Caco-2 (cell line): ENCODE results near the gene UNC119B. TPM values are rescaled to one million over a fixed set of nuclear protein-coding genes. Genes with fewer than 3 reads are reported as not detected.

ENCODE experiments used
- BruUV-seq: library from RNA; stranded (reverse); fragments of 400-500 nt; replicated peaks from 2 replicates; lab custom pipeline; 2021; lab: Mats Ljungman, UMichigan
- CTCF ChIA-PET: fragments of 300-600 bp; sonication (Branson Sonifier 250); formaldehyde crosslinking; loops from one replicate; lab custom pipeline; 2022; ENCODE audit warnings: antibody characterized with exemption; lab: Charles Lee
- POLR2A ChIA-PET: fragments of 300-600 bp; sonication (Branson Sonifier 250); formaldehyde crosslinking; loops from one replicate; lab custom pipeline; 2022; ENCODE audit warnings: antibody characterized with exemption; lab: Charles Lee
- DNase-seq, 2 experiments: peaks; one replicate each; pipeline versions ENCODE4 v3.0.0 to v3.0.0-alpha.2; 2020 to 2022
- H3K27me3 ChIP-seq: replicated peaks from 2 replicates; pipeline ENCODE4 v1.6.0; 2011; ENCODE audit warnings: low read length; ENCODE audit not compliant: control insufficient read depth, insufficient read depth
- H3K36me3 ChIP-seq: 2 replicates; pipeline ENCODE4 v1.5.1; 2011; ENCODE audit warnings: low read length; ENCODE audit not compliant: control insufficient read depth, insufficient read depth
- H3K4me1 ChIP-seq: fragments of 250-450 bp; sonication (Bioruptor Pico); 2 replicates; pipeline ENCODE4 v1.5.1; 2020; ENCODE audit warnings: mild to moderate bottlenecking
- H3K4me3 ChIP-seq: 2 replicates; pipeline ENCODE4 v1.5.1; 2011; ENCODE audit warnings: low read depth, mild to moderate bottlenecking, control low read depth, low read length
- H3K9me3 ChIP-seq: fragments of 250-450 bp; sonication (Bioruptor Pico); 2 replicates; pipeline ENCODE4 v1.5.1; 2020; ENCODE audit warnings: mild to moderate bottlenecking, moderate library complexity
- H3K27ac Mint-ChIP-seq: one replicate; pipeline ENCODE4 v1.8.0; 2022; ENCODE audit warnings: mixed read lengths; ENCODE audit not compliant: unreplicated experiment
- H3K27me3 Mint-ChIP-seq: one replicate; pipeline ENCODE4 v1.8.0; 2022; ENCODE audit warnings: mixed read lengths; ENCODE audit not compliant: insufficient read depth, unreplicated experiment
- H3K36me3 Mint-ChIP-seq: one replicate; pipeline ENCODE4 v1.8.0; 2022; ENCODE audit warnings: mild to moderate bottlenecking, mixed read lengths; ENCODE audit not compliant: insufficient read depth, unreplicated experiment
- H3K4me1 Mint-ChIP-seq: one replicate; pipeline ENCODE4 v1.8.0; 2022; ENCODE audit warnings: low read depth, mixed read lengths; ENCODE audit not compliant: unreplicated experiment
- H3K4me3 Mint-ChIP-seq: one replicate; pipeline ENCODE4 v1.8.0; 2022; ENCODE audit warnings: mild to moderate bottlenecking, moderate library complexity, mixed read lengths; ENCODE audit not compliant: unreplicated experiment
- H3K9me3 Mint-ChIP-seq: one replicate; pipeline ENCODE4 v1.8.0; 2022; ENCODE audit warnings: mixed read lengths; ENCODE audit not compliant: unreplicated experiment
- intact Hi-C: fragments of 100-400 bp; cut with micrococcal nuclease; formaldehyde crosslinking; loops from one replicate; pipeline ENCODE4 v1.10.0; 2022; ENCODE audit not compliant: unreplicated experiment
- total RNA-seq: library from RNA; stranded (reverse); gene quantifications from 2 replicates; pipeline ENCODE4 v1.2.3, GENCODE V29; 2022
- TF ChIP-seq, protein P1 (sequence below), 2 experiments: fragments of 200-600 bp in 1 of 2; IDR thresholded peaks; 1 replicate in 1 of 2; 2 replicates in 1 of 2; pipeline versions ENCODE4 v1.5.1 to v1.8.0; 2011 to 2022; ENCODE audit warnings: antibody characterized with exemption in 1 of 2, control low read depth in 1 of 2, inconsistent platforms in 1 of 2, low read depth in 1 of 2, low read length in 1 of 2, mild to moderate bottlenecking in 1 of 2, moderate library complexity in 1 of 2; ENCODE audit not compliant: insufficient read depth in 1 of 2, severe bottlenecking in 1 of 2, unreplicated experiment in 1 of 2

Gene UNC119B
- total RNA-seq, 1 experiment from 2014 or later, result 44.4 TPM

- Histone ChIP-seq H3K36me3 (no peaks in the 10 kb centered on the region; the same call in 1 of the 2 replicates), H3K4me3 (no peak overlapping the region), H3K4me1 (no peaks in the 10 kb centered on the region), H3K9me3 (no peaks in the 10 kb centered on the region), H3K27me3 (no peaks in the 10 kb centered on the region)
- Mint-ChIP-seq H3K27me3 (no peaks in the 10 kb centered on the region), H3K9me3 (no peaks in the 10 kb centered on the region), H3K27ac (no peak overlapping the region), H3K4me1 (no peaks in the 10 kb centered on the region), H3K36me3 (peaks cover 18% of the 10 kb centered on the region), H3K4me3 (no peak overlapping the region)
- TF ChIP-seq, protein P1, sequence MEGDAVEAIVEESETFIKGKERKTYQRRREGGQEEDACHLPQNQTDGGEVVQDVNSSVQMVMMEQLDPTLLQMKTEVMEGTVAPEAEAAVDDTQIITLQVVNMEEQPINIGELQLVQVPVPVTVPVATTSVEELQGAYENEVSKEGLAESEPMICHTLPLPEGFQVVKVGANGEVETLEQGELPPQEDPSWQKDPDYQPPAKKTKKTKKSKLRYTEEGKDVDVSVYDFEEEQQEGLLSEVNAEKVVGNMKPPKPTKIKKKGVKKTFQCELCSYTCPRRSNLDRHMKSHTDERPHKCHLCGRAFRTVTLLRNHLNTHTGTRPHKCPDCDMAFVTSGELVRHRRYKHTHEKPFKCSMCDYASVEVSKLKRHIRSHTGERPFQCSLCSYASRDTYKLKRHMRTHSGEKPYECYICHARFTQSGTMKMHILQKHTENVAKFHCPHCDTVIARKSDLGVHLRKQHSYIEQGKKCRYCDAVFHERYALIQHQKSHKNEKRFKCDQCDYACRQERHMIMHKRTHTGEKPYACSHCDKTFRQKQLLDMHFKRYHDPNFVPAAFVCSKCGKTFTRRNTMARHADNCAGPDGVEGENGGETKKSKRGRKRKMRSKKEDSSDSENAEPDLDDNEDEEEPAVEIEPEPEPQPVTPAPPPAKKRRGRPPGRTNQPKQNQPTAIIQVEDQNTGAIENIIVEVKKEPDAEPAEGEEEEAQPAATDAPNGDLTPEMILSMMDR (IDR thresholded peaks at IDR 0.05; ENCODE audit: insufficient read depth in 1 of 2, low read depth in 1 of 2, low read length in 1 of 2, severe bottlenecking in 1 of 2, unreplicated experiment in 1 of 2), result no peak
- ChIA-PET CTCF (no interaction called here), POLR2A (no interaction called here)
- DNase-seq, result no peak
- intact Hi-C loops, result no loop called here
- BruUV-seq, result no TSS peak
Observed at GRCh38 chr12:120733574-120733973, 23.3 kb downstream of the UNC119B start.

GRCh38 chr12:120734210-120734609 is 24.0 kb downstream of the UNC119B start:
- Histone ChIP-seq H3K36me3 (no peaks in the 10 kb centered on the region), H3K4me1 (no peaks in the 10 kb centered on the region), H3K27me3 (no peaks in the 10 kb centered on the region), H3K4me3 (no peak overlapping the region), H3K9me3 (no peaks in the 10 kb centered on the region)
- Mint-ChIP-seq H3K27ac (no peak overlapping the region), H3K9me3 (no peaks in the 10 kb centered on the region), H3K27me3 (no peaks in the 10 kb centered on the region), H3K4me3 (no peak overlapping the region), H3K4me1 (no peaks in the 10 kb centered on the region), H3K36me3 (peaks cover 17% of the 10 kb centered on the region)
- ChIA-PET CTCF (no interaction called here), POLR2A (no interaction called here)
- TF ChIP-seq, protein P1 (IDR thresholded peaks at IDR 0.05; ENCODE audit: insufficient read depth in 1 of 2, low read depth in 1 of 2, low read length in 1 of 2, severe bottlenecking in 1 of 2, unreplicated experiment in 1 of 2), result no peak
- BruUV-seq, result no TSS peak
- DNase-seq, result no peak
- intact Hi-C loops, result no loop called here

DNA sequence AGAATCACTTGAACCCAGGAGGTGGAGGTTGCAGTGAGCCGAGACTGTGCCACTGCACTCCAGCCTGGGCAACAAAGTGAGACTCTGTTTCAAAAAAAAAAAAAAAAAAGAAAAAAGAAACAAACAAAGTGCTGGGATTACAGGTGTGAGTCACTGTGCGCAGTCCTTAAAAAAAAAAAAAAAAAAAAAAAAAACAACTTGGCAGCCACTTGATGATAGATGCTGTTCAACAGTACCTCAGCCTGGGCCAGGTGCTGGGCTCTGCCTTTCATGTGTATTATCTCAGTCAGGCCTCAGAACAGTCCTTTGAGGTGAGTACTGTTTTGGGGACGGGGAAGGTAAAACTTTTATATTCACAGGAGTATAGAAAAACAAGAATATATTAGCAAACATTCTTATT is 24.9 kb downstream of the UNC119B start:
- Mint-ChIP-seq H3K27ac (no peak overlapping the region), H3K27me3 (no peaks in the 10 kb centered on the region), H3K9me3 (no peaks in the 10 kb centered on the region), H3K4me3 (no peak overlapping the region), H3K4me1 (no peaks in the 10 kb centered on the region), H3K36me3 (peaks cover 9% of the 10 kb centered on the region)
- TF ChIP-seq, protein P1 (IDR thresholded peaks at IDR 0.05; ENCODE audit: insufficient read depth in 1 of 2, low read depth in 1 of 2, low read length in 1 of 2, severe bottlenecking in 1 of 2, unreplicated experiment in 1 of 2), result no peak
- BruUV-seq, result no TSS peak
- Histone ChIP-seq H3K36me3 (no peaks in the 10 kb centered on the region), H3K9me3 (no peaks in the 10 kb centered on the region), H3K4me1 (no peaks in the 10 kb centered on the region), H3K4me3 (no peak overlapping the region), H3K27me3 (no peaks in the 10 kb centered on the region)
- no peak for DNase-seq
- intact Hi-C loops, result no loop called here
- ChIA-PET POLR2A (no interaction called here), CTCF (no interaction called here)
